GM12878 (cell line): ENCODE results near the gene KANSL2. TPM values are rescaled to one million over a fixed set of nuclear protein-coding genes. Genes with fewer than 3 reads are reported as not detected.

Experiments
- ATAC-seq: fragments of 200-7000 bp; cut with Tn5 transposase; 3 replicates; pipeline ENCODE4 v1.9.1; 2020; ENCODE audit warnings: mild to moderate bottlenecking, moderate library complexity
- BruUV-seq: library from RNA; stranded (reverse); fragments of 400-500 nt; replicated peaks from 2 replicates; lab custom pipeline; 2021; lab: Mats Ljungman, UMichigan
- CTCF ChIA-PET: fragments of 300-600 bp; sonication (Branson Sonifier 250); formaldehyde crosslinking; extraction: SDS; loops from one replicate; lab custom pipeline; 2021; ENCODE audit warnings: inconsistent platforms; lab: Yijun Ruan, JAX
- POLR2A ChIA-PET: fragments of 350-600 bp; formaldehyde crosslinking; extraction: SDS; loops from one replicate; lab custom pipeline; 2021; ENCODE audit warnings: inconsistent platforms; lab: Charles Lee
- RAD21 ChIA-PET: fragments of 300-600 bp; sonication (Branson Sonifier 250); formaldehyde crosslinking; loops from one replicate; lab custom pipeline; 2023; ENCODE audit warnings: antibody characterized with exemption; ENCODE audit not compliant: unreplicated experiment; lab: Charles Lee
- SMC1A ChIA-PET: fragments of 300-600 bp; sonication (Branson Sonifier 250); formaldehyde crosslinking; loops from one replicate; lab custom pipeline; 2023; ENCODE audit not compliant: unreplicated experiment, uncharacterized antibody; lab: Charles Lee
- DNase-seq: peaks from one replicate; pipeline ENCODE4 v3.0.0-alpha.2; 2011; ENCODE audit warnings: low read depth, low spot score
- FAIRE-seq: peaks from 3 replicates; lab custom pipeline; 2011; peaks lifted over from hg19 to GRCh38; lab: Jason Lieb, UNC
- H2AFZ ChIP-seq: 2 replicates; pipeline ENCODE4 v1.6.0; 2011; ENCODE audit warnings: low read depth, low read length, control low read depth; ENCODE audit not compliant: control insufficient read depth
- H3K27ac ChIP-seq: 2 replicates; pipeline ENCODE4 v1.5.1; 2011; ENCODE audit warnings: control low read depth; ENCODE audit not compliant: control insufficient read depth, insufficient read depth
- H3K27me3 ChIP-seq, 2 experiments: replicated peaks in 1 of 2; 2 replicates each; pipeline versions ENCODE4 v1.6.0 to v1.6.1; 2011; ENCODE audit warnings: low read length in 1 of 2; ENCODE audit not compliant: control insufficient read depth in 2 of 2, insufficient read depth in 2 of 2
- H3K36me3 ChIP-seq, 2 experiments: 2 replicates each; pipeline ENCODE4 v1.5.1; 2011; ENCODE audit warnings: low read length in 1 of 2; ENCODE audit not compliant: control insufficient read depth in 2 of 2, insufficient read depth in 2 of 2
- H3K4me1 ChIP-seq: 2 replicates; pipeline ENCODE4 v1.6.1; 2011; ENCODE audit warnings: mild to moderate bottlenecking, low read length, moderate library complexity, mixed read lengths; ENCODE audit not compliant: control insufficient read depth, insufficient read depth
- H3K4me2 ChIP-seq: 2 replicates; pipeline ENCODE4 v1.6.0; 2011; ENCODE audit warnings: control low read depth; ENCODE audit not compliant: control insufficient read depth, insufficient read depth
- H3K4me3 ChIP-seq: fragments of 200-600 bp; sonication (generic); 2 replicates; pipeline ENCODE4 v1.5.1; 2016
- H3K79me2 ChIP-seq: 2 replicates; pipeline ENCODE4 v1.6.0; 2011; ENCODE audit warnings: low read length; ENCODE audit not compliant: control insufficient read depth, insufficient read depth
- H3K9ac ChIP-seq: 2 replicates; pipeline ENCODE4 v1.8.0; 2011; ENCODE audit warnings: low read length, control low read depth, mixed read lengths; ENCODE audit not compliant: control insufficient read depth, insufficient read depth
- H3K9me3 ChIP-seq: replicated peaks from 3 replicates; pipeline ENCODE4 v1.5.1; 2011; ENCODE audit warnings: mild to moderate bottlenecking, low read length; ENCODE audit not compliant: control insufficient read depth, insufficient read depth
- H4K20me1 ChIP-seq: 2 replicates; pipeline ENCODE4 v1.6.0; 2011; ENCODE audit not compliant: control insufficient read depth, insufficient read depth
- BACH1 ChIP-seq: fragments of 450-650 bp; IDR thresholded peaks from 2 replicates; pipeline ENCODE4 v1.6.1; 2017; ENCODE audit warnings: mild to moderate bottlenecking, borderline replicate concordance
- BMI1 ChIP-seq: fragments of 450-650 bp; IDR thresholded peaks from 2 replicates; pipeline ENCODE4 v1.6.1; 2016; ENCODE audit warnings: mild to moderate bottlenecking, moderate library complexity, borderline replicate concordance
- CBFB ChIP-seq: IDR thresholded peaks from 2 replicates; pipeline ENCODE4 v1.6.1; 2016; ENCODE audit warnings: antibody characterized with exemption, low read depth
- E2F8 ChIP-seq: fragments of 450-650 bp; IDR thresholded peaks from 2 replicates; pipeline ENCODE4 v1.6.1; 2018; ENCODE audit warnings: mild to moderate bottlenecking, low read depth, moderate library complexity; ENCODE audit not compliant: partially characterized antibody
- E4F1 ChIP-seq: fragments of 450-650 bp; IDR thresholded peaks from 2 replicates; pipeline ENCODE4 v1.6.1; 2018; ENCODE audit warnings: borderline replicate concordance, mild to moderate bottlenecking; ENCODE audit not compliant: partially characterized antibody
- FOXM1 ChIP-seq: IDR thresholded peaks from 2 replicates; pipeline ENCODE4 v1.6.1; 2012; ENCODE audit warnings: low read depth, mild to moderate bottlenecking, inconsistent platforms, low read length, moderate library complexity
- IKZF1 ChIP-seq: fragments of 450-650 bp; conservative IDR thresholded peaks from 2 replicates; pipeline ENCODE4 v1.6.1; 2017; ENCODE audit warnings: antibody characterized with exemption, mild to moderate bottlenecking
- IRF4 ChIP-seq: IDR thresholded peaks from 2 replicates; pipeline ENCODE4 v1.6.1; 2011; ENCODE audit warnings: low read depth, low read length
- MLLT1 ChIP-seq: fragments of 450-650 bp; IDR thresholded peaks from 2 replicates; pipeline ENCODE4 v1.6.1; 2016; ENCODE audit warnings: mild to moderate bottlenecking
- MXI1 ChIP-seq: fragments of 150-350 bp; IDR thresholded peaks from 2 replicates; pipeline ENCODE4 v1.6.1; 2011; ENCODE audit warnings: low read depth, mild to moderate bottlenecking, inconsistent platforms, low read length, improper control_type of control experiment
- MYB ChIP-seq: fragments of 150-350 bp; IDR thresholded peaks from 2 replicates; pipeline ENCODE4 v1.6.1; 2014; ENCODE audit warnings: mild to moderate bottlenecking, low read depth, low read length, borderline replicate concordance
- NBN ChIP-seq: fragments of 450-650 bp; IDR thresholded peaks from 2 replicates; pipeline ENCODE4 v1.6.1; 2016
- NFIC ChIP-seq: IDR thresholded peaks from 2 replicates; pipeline ENCODE4 v1.6.1; 2012; ENCODE audit warnings: low read depth, mild to moderate bottlenecking, inconsistent platforms, low read length, moderate library complexity
- POLR2AphosphoS2 ChIP-seq: IDR thresholded peaks from 2 replicates; pipeline ENCODE4 v1.6.1; 2011; ENCODE audit warnings: low read depth, mild to moderate bottlenecking, low read length, improper control_type of control experiment, moderate library complexity
- RBBP5 ChIP-seq: fragments of 200-600 bp; sonication (generic); conservative IDR thresholded peaks from 2 replicates; pipeline ENCODE4 v1.6.1; 2016
- RUNX3 ChIP-seq: IDR thresholded peaks from 2 replicates; pipeline ENCODE4 v1.6.1; 2012; ENCODE audit warnings: low read length, inconsistent platforms
- SRF ChIP-seq, 2 experiments: IDR thresholded peaks; 2 replicates each; pipeline ENCODE4 v1.6.1; 2011; ENCODE audit warnings: low read depth in 2 of 2, low read length in 2 of 2, mild to moderate bottlenecking in 1 of 2, moderate library complexity in 1 of 2
- STAT1 ChIP-seq: fragments of 450-650 bp; conservative IDR thresholded peaks from 2 replicates; pipeline ENCODE4 v1.6.1; 2014; ENCODE audit warnings: antibody characterized with exemption, mild to moderate bottlenecking
- SUZ12 ChIP-seq: fragments of 200-600 bp; sonication (generic); IDR thresholded peaks from one replicate; pipeline ENCODE4 v1.6.1; 2018; ENCODE audit warnings: antibody characterized with exemption, mild to moderate bottlenecking; ENCODE audit not compliant: unreplicated experiment
- ZNF24 ChIP-seq: fragments of 450-650 bp; IDR thresholded peaks from 2 replicates; pipeline ENCODE4 v1.6.1; 2017; ENCODE audit warnings: antibody characterized with exemption, mild to moderate bottlenecking
- WGBS: methylation state at CpG from one replicate; pipeline ENCODE4 v1.1.6; 2016; ENCODE audit warnings: low lambda C conversion rate; ENCODE audit not compliant: insufficient replicate concordance, insufficient coverage; ENCODE audit errors: missing lambda C conversion rate; 5-methylcytosine and 5-hydroxymethylcytosine counted together
- in situ Hi-C: fragments of 300-500 bp; cut with MboI; formaldehyde crosslinking; loops from 9 replicates; pipeline ENCODE4 v1.14.3; 2018; ENCODE audit warnings: mixed read lengths
- intact Hi-C: fragments of 100-400 bp; cut with micrococcal nuclease; formaldehyde crosslinking; loops from one replicate; pipeline ENCODE4 v1.14.2; 2022; ENCODE audit not compliant: unreplicated experiment
- polyA plus RNA-seq, 11 experiments: library from polyadenylated mRNA; depleted of rRNA in 4 of 11; unstranded in 6 of 11; stranded (reverse) in 5 of 11; fragments of >200 nt; fragmentation: Nextera tagmentation in 4 of 11; fragmentation: Illumina TruSeq in 1 of 11; extraction: Ambion mirVana in 4 of 11; extraction: Trizol in 1 of 11; gene quantifications; 1 replicate in 1 of 11; 2 replicates in 10 of 11; pipeline versions ENCODE4 v1.2.1 to v1.2.3, GENCODE V29; 2011 to 2016; ENCODE audit warnings: inconsistent platforms in 2 of 11, missing spikeins in 2 of 11, low read depth in 1 of 11
- total RNA-seq, 4 experiments: library from RNA; depleted of rRNA in 3 of 4; stranded (reverse); fragments of >200 nt in 3 of 4; fragmentation: Illumina TruSeq in 1 of 4; extraction: Trizol in 1 of 4; gene quantifications; 2 replicates each; pipeline versions ENCODE4 v1.2.1 to v1.2.3, GENCODE V29; 2013 to 2021

Gene KANSL2
- total and polyA plus RNA-seq, 10 of the 15 experiments (the other 5 are each of a cell fraction or from before 2014, with no cell fraction given) = 28.1 to 54.8 (median 40.9) TPM

GRCh38 chr12:48728807-48729206 is 46.8 kb upstream of the KANSL2 start:
- RAD21 ChIA-PET = no interaction called here
- Histone ChIP-seq H3K27me3 (no peaks in the 10 kb centered on the region), H3K4me3 (no peak overlapping the region), H3K4me2 (no peak overlapping the region), H2AFZ (no peak overlapping the region), H3K79me2 (no peaks in the 10 kb centered on the region), H3K27ac (no peak overlapping the region), H3K36me3 (no peaks in the 10 kb centered on the region), H3K9ac (no peak overlapping the region), H3K9me3 (no peaks in the 10 kb centered on the region), H3K4me1 (no peaks in the 10 kb centered on the region), H4K20me1 (no peaks in the 10 kb centered on the region)
- no peak for ATAC-seq
- in situ Hi-C loops (no loop called here), intact Hi-C loops (no loop called here)
- SMC1A ChIA-PET = no interaction called here
- CTCF ChIA-PET = interaction anchor here (1.1 kb wide), 1 partner anchor 18 kb away, joined by 4 read pairs; no protein-coding TSS in a partner anchor
- FAIRE-seq = no peak
- no peak for DNase-seq
- POLR2A ChIA-PET = interaction anchor here (0.6 to 0.7 kb wide), 2 partner anchors 25 to 399 kb away, joined by 3 to 5 read pairs; no protein-coding TSS in a partner anchor
- TF ChIP-seq STAT1 (no peak), IKZF1 (no peak), MLLT1 (no peak), CBFB (no peak), BACH1 (no peak), NBN (no peak), FOXM1 (no peak), E2F8 (no peak), RUNX3 (no peak), RBBP5 (no peak), NFIC (no peak), MXI1 (no peak), ZNF24 (no peak), SRF (IDR thresholded peaks at IDR 0.05; ENCODE audit: low read depth in 2 of 2, low read length in 2 of 2) (no peak), E4F1 (no peak), IRF4 (no peak), POLR2AphosphoS2 (no peak), MYB (no peak), SUZ12 (no peak), BMI1 (no peak)
- no TSS peak for BruUV-seq
- 63% methylated on average over 5 of the region's 5 CpGs for WGBS
